ENCODE measurements around the gene CBX3.
"Not testable (repeated sequence)": the region's sequence is repeated elsewhere in the genome, so short reads cannot be mapped to it uniquely, and the experiment has no call there.

The CBX3 gene

GRCh38 chr7:26171601-26172000 is 29.9 kb upstream of the CBX3 start:
- DNase-seq = no peak

DNA sequence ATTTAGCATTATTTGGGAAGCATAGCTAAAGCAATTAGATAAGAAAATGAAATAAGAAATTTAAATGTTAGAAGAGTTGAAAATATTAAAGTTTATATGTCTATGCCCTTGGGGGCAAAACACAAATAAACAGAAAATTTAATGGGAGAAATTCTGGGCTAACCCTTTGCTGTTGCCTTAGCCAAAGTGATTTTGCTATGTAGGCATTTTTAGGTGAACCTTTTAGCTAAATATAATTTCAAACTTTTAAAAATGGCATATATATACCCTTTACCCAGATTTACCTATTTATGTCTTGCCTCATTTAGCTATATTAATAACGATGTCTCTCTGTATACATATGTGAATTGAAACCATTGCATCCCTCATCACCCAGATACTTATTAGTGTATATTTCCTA is 29.5 kb upstream of the CBX3 start:
- DNase-seq = no peak

GRCh38 chr7:26175903-26176302 is 25.6 kb upstream of the CBX3 start:
- not testable (repeated sequence) for DNase-seq

DNA sequence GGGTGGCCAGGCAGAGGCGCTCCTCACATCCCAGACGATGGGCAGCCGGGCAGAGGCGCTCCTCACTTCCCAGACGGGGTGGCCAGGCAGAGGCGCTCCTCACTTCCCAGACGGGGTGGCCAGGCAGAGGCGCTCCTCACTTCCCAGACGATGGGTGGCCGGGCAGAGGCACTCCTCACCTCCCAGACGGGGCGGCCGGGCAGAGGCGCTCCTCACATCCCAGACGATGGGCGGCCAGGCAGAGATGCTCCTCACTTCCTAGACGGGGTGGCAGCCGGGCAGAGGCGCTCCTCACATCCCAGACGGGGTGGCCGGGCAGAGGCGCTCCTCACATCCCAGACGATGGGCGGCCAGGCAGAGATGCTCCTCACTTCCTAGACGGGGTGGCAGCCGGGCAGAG is 24.8 kb upstream of the CBX3 start:
- not testable (repeated sequence) for DNase-seq

DNA sequence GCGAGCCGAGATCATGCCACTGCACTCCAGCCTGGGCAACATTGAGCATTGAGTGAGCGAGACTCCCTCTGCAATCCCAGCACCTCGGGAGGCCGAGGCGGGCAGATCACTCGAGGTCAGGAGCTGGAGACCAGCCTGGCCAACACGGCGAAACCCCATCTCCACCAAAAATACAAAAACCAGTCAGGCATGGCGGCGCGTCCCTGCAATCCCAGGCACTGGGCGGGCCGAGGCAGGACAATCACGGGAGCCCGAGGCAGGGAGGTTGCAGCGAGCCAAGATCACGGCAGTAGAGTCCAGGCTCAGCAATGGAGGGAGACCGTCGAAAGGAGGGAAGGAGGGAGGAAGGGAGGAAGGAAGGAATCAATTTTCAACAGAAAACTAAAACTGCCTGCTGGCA is 24.3 kb upstream of the CBX3 start:
- not testable (repeated sequence) for DNase-seq

DNA sequence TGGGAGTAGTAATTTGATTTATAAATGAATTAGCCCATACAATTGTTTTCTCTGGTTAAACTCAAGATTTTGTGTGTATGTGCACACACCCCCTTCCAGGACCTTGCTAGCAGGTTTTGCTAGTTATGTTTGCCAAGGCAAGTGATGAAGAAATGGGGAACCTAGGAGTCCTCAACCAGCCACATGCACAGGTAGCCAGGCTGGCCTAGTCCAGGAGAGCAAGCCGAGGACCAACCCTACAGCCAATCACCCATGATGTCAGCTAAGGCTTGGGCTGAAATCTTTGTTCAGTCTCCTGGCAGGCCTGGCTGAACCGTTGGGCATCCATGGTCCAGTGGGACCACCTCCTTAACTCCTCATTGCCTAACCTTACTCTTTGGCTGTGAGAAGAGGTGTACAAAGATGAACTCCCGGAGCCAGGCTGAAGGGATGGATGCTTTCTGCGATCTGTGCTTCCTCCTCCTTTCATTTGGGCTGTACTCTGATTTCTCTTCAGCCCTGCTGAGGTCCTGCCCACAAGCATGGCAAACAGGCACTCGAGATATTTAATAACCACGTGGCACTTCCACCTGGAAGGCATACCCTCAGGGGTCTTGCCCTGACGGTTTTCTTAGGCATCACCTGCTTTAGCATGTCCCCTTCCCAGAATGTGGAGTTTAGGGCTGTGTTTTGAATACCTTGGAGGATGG is 23.1 kb upstream of the CBX3 start:
- DNase-seq = peak; percentile 34

- DNase-seq = no peak
Observed at GRCh38 chr7:26179422-26179821, 22.1 kb upstream of the CBX3 start.

DNA sequence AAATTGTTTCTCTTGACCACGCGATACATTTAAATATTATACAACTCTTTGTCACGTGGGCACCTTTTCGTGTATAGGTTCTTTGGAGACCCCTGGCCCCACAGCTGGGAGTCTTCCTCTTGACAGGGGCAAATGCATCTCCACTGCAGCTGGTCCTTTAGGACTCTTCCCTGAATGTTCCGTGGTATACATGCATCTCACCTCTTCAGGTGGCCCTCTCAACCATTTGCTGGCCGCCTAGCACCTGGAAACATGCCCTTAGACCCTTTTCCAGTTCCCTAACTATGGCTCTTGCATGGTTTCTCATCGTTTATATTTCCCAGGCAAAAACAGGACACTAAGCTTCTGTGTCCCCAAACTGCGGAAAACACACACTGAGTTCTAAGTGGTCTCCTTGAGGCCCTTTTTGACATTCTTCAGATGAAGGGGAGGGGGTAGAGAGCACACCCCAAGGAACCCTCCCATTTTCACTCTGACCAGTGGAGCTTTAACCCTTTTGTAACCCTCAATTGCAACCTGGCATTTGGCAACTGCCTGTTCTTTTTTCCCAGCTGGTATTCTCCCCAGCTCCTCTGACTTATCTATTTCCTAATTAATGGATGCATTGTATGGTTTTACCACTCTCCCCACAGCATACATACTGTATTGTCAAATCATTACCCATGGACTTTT is 21.6 kb upstream of the CBX3 start:
- peak; percentile 35 for DNase-seq

DNA sequence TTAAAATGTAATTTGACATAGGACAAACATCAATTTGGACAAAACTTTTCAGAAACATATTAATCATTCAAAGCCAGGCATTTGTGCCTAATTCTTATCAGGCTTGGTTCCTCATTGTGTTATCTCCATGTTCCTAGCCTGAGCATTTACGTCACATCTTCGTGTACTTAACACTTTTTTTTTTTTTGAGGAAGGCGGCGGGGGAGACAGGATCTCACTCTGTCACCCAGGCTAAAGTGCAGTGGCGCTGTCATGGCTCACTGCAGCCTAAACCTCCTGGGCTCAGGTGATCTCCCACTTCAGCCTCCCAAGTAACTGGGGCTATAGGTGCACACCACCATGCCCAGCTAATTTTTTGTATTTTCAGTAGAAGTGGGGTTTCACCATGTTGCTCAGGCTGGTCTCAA is 20.8 kb upstream of the CBX3 start:
- peak; percentile 70 for DNase-seq

DNA sequence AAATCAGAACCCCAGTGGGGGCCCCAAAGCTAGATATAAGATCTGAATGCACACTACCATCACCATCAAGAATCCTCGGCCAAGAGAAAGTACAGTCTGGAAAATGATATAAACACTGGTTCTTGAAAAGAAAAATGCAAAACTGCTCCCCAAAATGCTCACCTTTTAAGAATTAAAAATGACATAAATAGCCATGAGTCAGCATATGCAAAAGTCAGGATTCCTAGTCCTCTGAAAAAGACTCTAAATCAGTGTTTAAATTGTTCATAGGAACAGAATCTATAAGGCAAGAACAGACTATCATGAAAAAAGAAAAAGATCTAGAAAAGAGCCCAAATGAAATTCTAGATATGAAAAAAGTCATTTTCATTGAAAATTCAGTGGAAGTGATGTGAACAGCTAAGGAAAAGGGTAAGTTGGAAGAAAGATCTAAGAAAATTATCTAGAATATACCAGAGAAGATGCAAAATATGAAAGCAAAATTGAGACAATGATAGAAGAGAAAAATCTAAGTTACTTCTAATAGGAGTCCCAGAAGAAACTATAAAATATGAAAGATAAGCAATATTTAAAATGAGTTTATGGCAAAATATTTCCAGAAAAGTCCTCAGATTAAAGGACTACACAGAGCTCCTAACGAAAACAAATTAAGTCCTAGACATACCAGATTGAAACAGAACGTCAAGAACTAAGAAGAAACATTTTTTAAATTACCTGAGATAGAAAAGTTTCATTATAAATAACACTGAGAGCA is 19.9 kb upstream of the CBX3 start:
- DNase-seq = no peak

DNA sequence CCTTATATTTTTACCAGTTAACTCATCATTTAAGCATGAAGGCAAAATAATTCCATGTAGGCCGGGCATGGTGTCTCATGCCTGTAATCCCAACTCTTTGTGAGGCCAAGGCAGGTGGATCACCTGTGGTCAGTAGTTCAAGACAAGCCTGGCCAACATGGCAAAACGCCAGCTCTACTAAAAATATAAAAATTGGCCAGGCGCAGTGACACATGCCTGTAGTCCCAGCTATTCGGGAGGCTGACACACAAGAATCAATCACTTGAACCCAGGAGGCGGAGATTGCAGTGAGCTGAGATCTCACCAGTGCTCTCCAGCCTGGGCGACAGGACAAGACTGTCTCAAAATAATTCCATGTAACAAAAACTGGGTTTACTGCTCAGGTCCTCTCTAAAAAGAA is 19.3 kb upstream of the CBX3 start:
- DNase-seq = peak; percentile 41

DNA sequence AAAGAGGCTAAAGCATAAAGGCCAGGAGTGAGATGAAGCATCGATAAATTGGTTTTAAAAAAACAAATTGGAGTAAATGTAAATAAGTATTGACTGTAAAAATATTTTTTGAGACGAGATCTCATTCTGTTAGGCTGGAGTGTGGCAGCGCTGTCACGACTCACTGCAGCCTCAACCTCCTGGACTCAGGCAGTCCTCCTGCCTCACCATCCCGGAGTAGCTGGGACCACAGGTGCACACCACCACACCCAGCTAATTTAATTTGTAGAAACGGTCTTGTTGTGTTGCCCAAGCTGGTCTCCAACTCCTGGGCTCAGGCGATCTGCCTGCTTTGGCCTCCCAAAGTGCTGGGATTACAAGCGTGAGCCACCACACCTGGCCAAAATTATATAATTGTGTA is 18.8 kb upstream of the CBX3 start:
- peak; percentile 41 for DNase-seq

DNA sequence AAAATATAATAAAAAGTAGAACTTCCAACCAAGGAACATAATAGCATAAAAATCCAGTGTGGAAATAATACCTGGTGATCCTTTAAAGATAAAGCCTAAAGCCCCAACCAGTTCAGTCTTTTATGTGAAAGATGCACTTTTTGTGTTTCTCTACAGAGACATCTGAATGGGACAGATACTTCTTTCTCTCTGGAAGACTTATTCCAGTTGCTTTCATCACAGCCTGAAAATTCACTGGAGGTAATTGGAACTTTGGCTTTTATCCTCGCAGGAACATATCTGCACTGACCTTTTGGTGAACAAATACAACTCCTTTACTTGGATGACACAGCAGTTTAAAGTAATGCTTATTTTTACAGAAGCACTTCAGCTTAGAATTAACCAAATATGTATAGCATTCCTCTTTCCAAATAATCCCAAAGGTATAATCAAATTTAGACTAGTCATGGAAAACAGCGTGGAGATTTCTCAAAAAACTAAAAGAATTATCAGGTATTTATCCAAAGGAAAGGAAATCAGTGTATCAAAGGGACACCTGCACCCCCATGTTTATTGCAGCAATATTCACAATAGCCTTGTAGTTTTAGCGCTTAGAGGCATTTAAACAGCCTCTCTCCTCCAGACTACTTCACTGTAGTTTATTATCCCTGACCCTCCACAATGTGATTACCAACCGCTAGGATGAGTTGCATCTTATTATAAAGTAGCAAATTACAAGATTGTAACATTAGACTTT is 17.8 kb upstream of the CBX3 start:
- DNase-seq = peak; percentile 53

DNA sequence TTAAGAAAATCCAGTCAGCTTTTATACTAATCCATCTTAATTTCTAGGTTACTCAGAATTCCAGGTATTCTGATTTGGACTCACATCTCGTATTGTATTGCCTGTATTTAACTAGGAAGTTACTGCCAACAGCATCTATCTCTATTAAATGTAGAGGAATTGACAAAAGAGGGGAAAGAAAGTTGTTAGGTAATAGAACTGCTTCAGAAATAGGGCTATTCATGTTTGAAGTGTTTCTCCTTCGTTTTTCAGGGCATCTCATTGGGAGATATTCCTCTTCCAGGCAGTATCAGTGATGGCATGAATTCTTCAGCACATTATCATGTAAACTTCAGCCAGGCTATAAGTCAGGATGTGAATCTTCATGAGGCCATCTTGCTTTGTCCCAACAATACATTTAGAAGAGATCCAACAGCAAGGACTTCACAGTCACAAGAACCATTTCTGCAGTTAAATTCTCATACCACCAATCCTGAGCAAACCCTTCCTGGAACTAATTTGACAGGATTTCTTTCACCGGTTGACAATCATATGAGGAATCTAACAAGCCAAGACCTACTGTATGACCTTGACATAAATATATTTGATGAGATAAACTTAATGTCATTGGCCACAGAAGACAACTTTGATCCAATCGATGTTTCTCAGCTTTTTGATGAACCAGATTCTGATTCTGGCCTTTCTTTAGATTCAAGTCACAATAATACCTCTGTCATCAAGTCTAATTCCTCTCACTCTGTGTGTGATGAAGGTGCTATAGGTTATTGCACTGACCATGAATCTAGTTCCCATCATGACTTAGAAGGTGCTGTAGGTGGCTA is 17.1 kb upstream of the CBX3 start:
- DNase-seq = peak; percentile 53

DNA sequence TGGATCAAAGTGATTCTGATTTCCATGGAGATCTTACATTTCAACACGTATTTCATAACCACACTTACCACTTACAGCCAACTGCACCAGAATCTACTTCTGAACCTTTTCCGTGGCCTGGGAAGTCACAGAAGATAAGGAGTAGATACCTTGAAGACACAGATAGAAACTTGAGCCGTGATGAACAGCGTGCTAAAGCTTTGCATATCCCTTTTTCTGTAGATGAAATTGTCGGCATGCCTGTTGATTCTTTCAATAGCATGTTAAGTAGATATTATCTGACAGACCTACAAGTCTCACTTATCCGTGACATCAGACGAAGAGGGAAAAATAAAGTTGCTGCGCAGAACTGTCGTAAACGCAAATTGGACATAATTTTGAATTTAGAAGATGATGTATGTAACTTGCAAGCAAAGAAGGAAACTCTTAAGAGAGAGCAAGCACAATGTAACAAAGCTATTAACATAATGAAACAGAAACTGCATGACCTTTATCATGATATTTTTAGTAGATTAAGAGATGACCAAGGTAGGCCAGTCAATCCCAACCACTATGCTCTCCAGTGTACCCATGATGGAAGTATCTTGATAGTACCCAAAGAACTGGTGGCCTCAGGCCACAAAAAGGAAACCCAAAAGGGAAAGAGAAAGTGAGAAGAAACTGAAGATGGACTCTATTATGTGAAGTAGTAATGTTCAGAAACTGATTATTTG is 16.3 kb upstream of the CBX3 start:
- peak; percentile 43 for DNase-seq

DNA sequence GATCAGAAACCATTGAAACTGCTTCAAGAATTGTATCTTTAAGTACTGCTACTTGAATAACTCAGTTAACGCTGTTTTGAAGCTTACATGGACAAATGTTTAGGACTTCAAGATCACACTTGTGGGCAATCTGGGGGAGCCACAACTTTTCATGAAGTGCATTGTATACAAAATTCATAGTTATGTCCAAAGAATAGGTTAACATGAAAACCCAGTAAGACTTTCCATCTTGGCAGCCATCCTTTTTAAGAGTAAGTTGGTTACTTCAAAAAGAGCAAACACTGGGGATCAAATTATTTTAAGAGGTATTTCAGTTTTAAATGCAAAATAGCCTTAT is 15.7 kb upstream of the CBX3 start:
- DNase-seq = no peak

- DNase-seq = peak; percentile 53
Observed at GRCh38 chr7:26186364-26187311, 14.9 kb upstream of the CBX3 start.

- peak; percentile 67 for DNase-seq
Observed at GRCh38 chr7:26187380-26188205, 14.0 kb upstream of the CBX3 start.

DNA sequence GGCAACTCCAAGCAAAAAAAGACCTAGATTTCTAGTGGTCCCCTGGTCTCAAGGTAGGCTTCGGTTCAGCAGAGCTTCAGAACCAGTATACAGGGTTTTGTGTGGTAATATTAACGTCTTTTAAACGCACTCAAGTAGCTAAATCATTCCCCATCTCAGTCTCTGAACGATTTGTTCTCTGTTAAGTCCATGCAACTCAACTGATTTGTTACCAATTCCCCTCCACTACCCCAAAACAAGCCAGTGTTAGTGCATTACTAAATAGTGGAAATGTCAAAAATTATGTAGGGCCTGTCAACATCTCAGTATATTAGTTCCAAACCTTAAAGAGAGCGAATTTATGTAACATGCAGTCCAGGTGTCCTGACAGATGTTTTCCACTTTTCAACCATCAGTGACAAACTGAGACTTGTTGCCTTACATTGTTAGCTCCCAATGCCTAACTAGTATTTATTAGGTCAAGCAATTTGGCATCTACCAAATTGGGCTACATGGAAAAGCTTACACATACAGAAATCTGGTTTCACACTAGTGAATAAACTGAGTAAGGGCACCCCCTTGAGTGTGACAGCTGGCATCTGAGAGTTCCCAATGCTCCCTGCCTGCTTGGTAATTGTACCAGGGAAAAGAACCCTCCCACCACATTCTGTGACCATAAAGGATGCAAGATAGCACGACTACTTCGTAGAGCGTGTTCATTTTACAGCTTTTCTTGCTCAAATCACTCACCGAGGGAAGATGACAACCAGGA is 13.2 kb upstream of the CBX3 start:
- peak; percentile 69 for DNase-seq
